Mucosa of descending colon (tissue), 3 donors: ENCODE results near the gene DCHS2. TPM values are rescaled to one million over a fixed set of nuclear protein-coding genes. Genes with fewer than 3 reads are reported as not detected.
A peak's percentile ranks its signal among the peaks of the same experiment; 100 is the strongest.

Experiments
- ATAC-seq: fragments of 200-7000 bp; cut with Tn5 transposase; one replicate; pipeline ENCODE4 v1.9.1; 2020; ENCODE audit warnings: mild to moderate bottlenecking, moderate library complexity
- DNase-seq, 3 donors: peaks; one replicate each; pipeline ENCODE4 v3.0.0-alpha.2; 2020
- H3K36me3 ChIP-seq: fragments of 200-600 bp; one replicate; pipeline ENCODE4 v1.8.0; 2021; ENCODE audit warnings: low read depth, mild to moderate bottlenecking
- H3K4me1 ChIP-seq: fragments of 200-600 bp; one replicate; pipeline ENCODE4 v1.8.0; 2021; ENCODE audit warnings: low read depth, mild to moderate bottlenecking
- H3K4me3 ChIP-seq: fragments of 200-600 bp; one replicate; pipeline ENCODE4 v1.8.0; 2021; ENCODE audit warnings: mild to moderate bottlenecking
- H3K9me3 ChIP-seq: fragments of 200-600 bp; one replicate; pipeline ENCODE4 v1.8.0; 2021; ENCODE audit warnings: mild to moderate bottlenecking
- intact Hi-C, 2 donors: fragments of 100-400 bp; cut with DNase I in 1 of 2; cut with micrococcal nuclease in 1 of 2; formaldehyde crosslinking; loops; one replicate each; pipeline versions ENCODE4 v1.11.0 to v1.11.1; 2022; cut with DNase I, micrococcal nuclease
- total RNA-seq, 3 donors: library from RNA; stranded (reverse); fragmentation: NEBNext Ultra II Directional in 2 of 3; extraction: Animal tissue kit (Norgen Biotek cat#: 25700) in 2 of 3; gene quantifications; one replicate each; pipeline versions ENCODE4 v1.2.1 to v1.2.4, GENCODE V29; 2021 to 2023
- TF ChIP-seq, protein P1 (sequence below): fragments of 200-600 bp; IDR thresholded peaks from one replicate; pipeline ENCODE4 v1.8.0; 2022; ENCODE audit warnings: antibody characterized with exemption, mild to moderate bottlenecking
- donor health status: DM: no; HTN: no; CAD: no; lungs with moderate emphysema.
- donor health status: DM: no; HTN: no; CAD: no.
- donor health status: DM: no; HTN: yes; CAD: no.

Gene DCHS2
- total RNA-seq, 3 donors from 2014 or later: 0.58 to 9.6 (median 1.1) TPM

DNA sequence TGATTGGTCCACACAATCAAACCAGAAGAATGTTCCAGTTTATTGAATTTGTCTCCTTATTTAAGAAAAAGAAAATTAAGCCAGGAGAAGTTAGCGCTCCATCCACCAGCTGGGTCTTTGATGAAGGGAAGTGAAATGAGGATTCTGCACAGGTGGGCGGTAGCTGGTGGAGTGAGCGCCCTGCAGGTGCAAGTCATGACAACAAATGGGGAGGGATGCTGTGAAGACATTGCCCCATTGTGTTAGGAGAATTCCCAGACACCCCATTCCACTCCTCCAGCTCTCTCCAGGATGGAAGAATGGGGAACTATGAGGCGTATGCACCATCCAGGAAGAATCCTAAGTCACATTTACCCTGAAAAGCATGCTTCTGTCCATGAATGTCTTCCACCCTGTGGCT is 35.7 kb upstream of the DCHS2 start:
- ATAC-seq: no peak
- Histone ChIP-seq H3K9me3 (no peaks in the 10 kb centered on the region), H3K4me3 (no peak overlapping the region), H3K4me1 (no peaks in the 10 kb centered on the region), H3K36me3 (no peaks in the 10 kb centered on the region)
- no peak for DNase-seq
- TF ChIP-seq, protein P1, sequence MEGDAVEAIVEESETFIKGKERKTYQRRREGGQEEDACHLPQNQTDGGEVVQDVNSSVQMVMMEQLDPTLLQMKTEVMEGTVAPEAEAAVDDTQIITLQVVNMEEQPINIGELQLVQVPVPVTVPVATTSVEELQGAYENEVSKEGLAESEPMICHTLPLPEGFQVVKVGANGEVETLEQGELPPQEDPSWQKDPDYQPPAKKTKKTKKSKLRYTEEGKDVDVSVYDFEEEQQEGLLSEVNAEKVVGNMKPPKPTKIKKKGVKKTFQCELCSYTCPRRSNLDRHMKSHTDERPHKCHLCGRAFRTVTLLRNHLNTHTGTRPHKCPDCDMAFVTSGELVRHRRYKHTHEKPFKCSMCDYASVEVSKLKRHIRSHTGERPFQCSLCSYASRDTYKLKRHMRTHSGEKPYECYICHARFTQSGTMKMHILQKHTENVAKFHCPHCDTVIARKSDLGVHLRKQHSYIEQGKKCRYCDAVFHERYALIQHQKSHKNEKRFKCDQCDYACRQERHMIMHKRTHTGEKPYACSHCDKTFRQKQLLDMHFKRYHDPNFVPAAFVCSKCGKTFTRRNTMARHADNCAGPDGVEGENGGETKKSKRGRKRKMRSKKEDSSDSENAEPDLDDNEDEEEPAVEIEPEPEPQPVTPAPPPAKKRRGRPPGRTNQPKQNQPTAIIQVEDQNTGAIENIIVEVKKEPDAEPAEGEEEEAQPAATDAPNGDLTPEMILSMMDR: no peak
- intact Hi-C loops: no loop called here

DNA sequence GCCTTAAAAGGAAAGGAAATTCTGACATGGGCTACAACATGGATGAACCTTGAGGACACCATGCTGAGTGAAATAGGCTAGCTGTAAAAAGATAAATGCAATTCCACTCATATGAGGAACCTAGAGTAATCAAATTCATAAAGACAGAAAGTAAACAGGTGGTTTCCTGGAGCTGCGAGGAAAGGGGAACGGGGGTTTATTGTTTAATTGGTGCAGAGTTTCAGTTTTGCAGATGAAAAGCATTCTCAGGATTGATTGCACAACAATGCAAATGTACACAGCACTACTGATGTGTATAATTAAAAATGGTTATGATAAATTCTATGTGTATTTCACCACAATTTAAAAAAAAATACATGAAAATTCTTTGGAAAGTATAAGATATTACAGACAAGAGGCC is 34.6 kb upstream of the DCHS2 start:
- intact Hi-C loops: no loop called here
- no peaks in the 10 kb centered on the region for H3K9me3 ChIP-seq
- DNase-seq (no peak), ATAC-seq (peak; percentile 76)
- no peaks in the 10 kb centered on the region for H3K36me3 ChIP-seq
- TF ChIP-seq, protein P1: no peak
- H3K4me1 ChIP-seq: no peaks in the 10 kb centered on the region
- H3K4me3 ChIP-seq: no peak overlapping the region

DNA sequence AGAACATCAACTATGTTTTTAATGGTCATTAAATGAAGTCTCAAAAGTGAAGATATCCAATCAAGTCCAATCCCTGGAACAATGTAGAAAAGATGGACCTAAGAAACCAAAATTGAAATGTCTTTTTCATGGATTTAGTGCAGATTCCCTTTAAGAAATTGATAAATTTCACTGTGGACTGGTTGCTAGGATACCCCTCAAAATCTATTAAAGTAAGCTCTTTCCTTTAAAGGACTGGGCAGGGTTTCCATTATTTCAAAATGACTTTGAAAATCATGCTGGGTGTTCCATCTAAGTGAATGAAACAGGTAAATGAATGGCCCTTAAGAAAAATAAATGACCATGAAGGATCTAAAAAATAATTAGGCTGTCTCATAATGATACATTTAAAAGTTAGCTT is 30.0 kb upstream of the DCHS2 start:
- intact Hi-C loops: no loop called here

DNA sequence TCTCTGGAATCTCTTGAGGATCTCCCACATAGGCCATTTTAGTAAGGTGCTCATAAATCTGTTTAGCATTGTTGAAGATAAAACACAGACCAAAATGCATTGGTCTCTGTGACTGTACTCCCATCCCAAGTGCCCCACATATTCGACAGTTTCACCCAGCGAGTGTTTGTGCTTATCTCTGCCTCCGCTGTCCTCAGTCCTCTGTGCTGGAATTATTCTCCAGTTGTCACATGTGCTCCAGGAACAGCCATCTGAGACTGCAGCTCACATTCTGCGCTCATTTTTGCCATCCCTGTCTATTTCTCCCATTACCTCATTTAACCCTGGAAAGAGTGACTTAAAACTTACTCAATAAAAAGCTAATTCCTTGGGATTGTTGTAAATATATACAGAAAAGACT is 27.6 kb upstream of the DCHS2 start:
- intact Hi-C loops: no loop called here
- ATAC-seq: no peak

More for the DNA sequence above, 30.0 kb upstream of the DCHS2 start:
- TF ChIP-seq, protein P1: no peak
- no peaks in the 10 kb centered on the region for H3K4me1 ChIP-seq
- DNase-seq: no peak
- no peak overlapping the region for H3K4me3 ChIP-seq
- no peaks in the 10 kb centered on the region for H3K9me3 ChIP-seq
- no peak for ATAC-seq
- no peaks in the 10 kb centered on the region for H3K36me3 ChIP-seq

DNA sequence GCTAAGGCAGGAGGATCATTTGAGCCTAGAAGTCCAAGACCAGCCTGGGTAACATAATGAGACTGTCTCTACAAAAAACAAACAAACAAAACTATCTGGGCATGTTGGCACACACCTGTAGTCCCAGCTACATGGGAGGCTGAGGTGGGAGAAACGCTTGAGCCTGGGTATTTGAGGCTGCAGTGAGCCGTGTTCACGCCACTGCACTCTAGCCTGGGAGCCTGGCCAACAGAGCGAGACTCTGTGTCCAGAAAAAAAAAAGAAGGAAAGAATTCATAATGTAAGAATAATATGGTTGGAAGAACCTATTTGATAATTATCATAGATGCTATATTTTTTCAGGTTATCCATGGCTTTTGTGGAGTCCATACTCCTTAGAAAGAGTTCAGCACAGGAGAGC is 26.0 kb upstream of the DCHS2 start:
- ATAC-seq (no peak), DNase-seq (no peak)
- Histone ChIP-seq H3K4me3 (no peak overlapping the region), H3K9me3 (no peaks in the 10 kb centered on the region), H3K4me1 (no peaks in the 10 kb centered on the region), H3K36me3 (no peaks in the 10 kb centered on the region)
- intact Hi-C loops: no loop called here
- TF ChIP-seq, protein P1: no peak

More for the DNA sequence above, 27.6 kb upstream of the DCHS2 start:
- DNase-seq: no peak
- TF ChIP-seq, protein P1: no peak
- H3K36me3 ChIP-seq: no peaks in the 10 kb centered on the region
- H3K4me1 ChIP-seq: no peaks in the 10 kb centered on the region
- no peaks in the 10 kb centered on the region for H3K9me3 ChIP-seq
- no peak overlapping the region for H3K4me3 ChIP-seq
